MG63 (cell line): ENCODE measurements around the gene F7. TPM values are rescaled to one million over a fixed set of nuclear protein-coding genes. Genes with fewer than 3 reads are reported as not detected.
A peak's percentile ranks its signal among the peaks of the same experiment; 100 is the strongest.
"Not testable (repeated sequence)": the region's sequence is repeated elsewhere in the genome, so short reads cannot be mapped to it uniquely, and the experiment has no call there.

Source experiments
- DNase-seq: peaks from one replicate; pipeline ENCODE4 v3.0.0-alpha.2; 2020
- H3K27me3 ChIP-seq: fragments of 250-450 bp; sonication (Bioruptor Pico); 2 replicates; pipeline ENCODE4 v1.5.1; 2020; ENCODE audit warnings: mild to moderate bottlenecking, moderate library complexity
- H3K36me3 ChIP-seq: fragments of 250-450 bp; sonication (Bioruptor Pico); 2 replicates; pipeline ENCODE4 v1.5.1; 2020; ENCODE audit warnings: mild to moderate bottlenecking, moderate library complexity
- H3K4me3 ChIP-seq: fragments of 250-450 bp; sonication (Bioruptor Pico); 2 replicates; pipeline ENCODE4 v1.5.1; 2020; ENCODE audit warnings: mild to moderate bottlenecking, moderate library complexity
- H3K9me3 ChIP-seq: fragments of 250-450 bp; sonication (Bioruptor Pico); 2 replicates; pipeline ENCODE4 v1.5.1; 2020; ENCODE audit warnings: mild to moderate bottlenecking, moderate library complexity
- total RNA-seq: library from RNA; depleted of rRNA; stranded (reverse); fragments of >200 nt; shearing (Covaris generic); gene quantifications from 2 replicates; pipeline ENCODE4 v1.2.3, GENCODE V29; 2014; ENCODE audit warnings: low replicate concordance; rRNA removed

The F7 gene
- not detected in 2 replicates for total RNA-seq

- H3K36me3 ChIP-seq, result no peaks in the 10 kb centered on the region
- DNase-seq, result no peak
- H3K4me3 ChIP-seq, result no peak within 1 kb of the TSS
- no peaks in the 10 kb centered on the region for H3K9me3 ChIP-seq
- H3K27me3 ChIP-seq, result peaks cover 10% of the 10 kb centered on the region
These were observed at the start of gene F7 for GRCh38 chr13:113105032-113105920. Gene F7, plus strand, starts transcription at chr13:113105791. Its CDS starts 51 bp downstream, at chr13:113105842.

- no peaks in the 10 kb centered on the region for H3K36me3 ChIP-seq
- H3K9me3 ChIP-seq, result no peaks in the 10 kb centered on the region
- DNase-seq, result no peak
These were observed 48.5 kb upstream of the F7 start for GRCh38 chr13:113057084-113057483.

DNA sequence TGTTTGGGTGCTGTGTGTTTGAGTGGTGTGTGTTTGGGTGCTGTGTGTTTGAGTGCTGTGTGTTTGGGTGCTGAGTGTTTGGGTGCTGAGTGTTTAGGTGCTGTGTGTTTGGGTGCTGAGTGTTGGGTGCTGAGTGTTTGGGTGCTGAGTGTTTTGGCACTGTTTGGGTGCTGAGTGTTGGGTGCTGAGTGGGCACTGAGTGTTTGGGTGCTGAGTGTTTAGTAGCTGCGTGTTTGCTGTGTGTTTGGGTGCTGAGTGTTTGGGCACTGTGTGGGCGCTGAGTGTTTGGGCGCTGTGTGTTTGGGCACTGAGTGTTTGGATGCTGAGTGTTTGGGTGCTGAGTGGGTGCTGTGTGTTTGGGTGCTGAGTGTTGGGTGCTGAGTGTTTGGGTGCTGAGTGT, 48.0 kb upstream of the F7 start:
- not testable (repeated sequence) for H3K9me3 ChIP-seq, H3K4me3 ChIP-seq, DNase-seq, H3K36me3 ChIP-seq
- peaks cover 37% of the 10 kb centered on the region for H3K27me3 ChIP-seq

More at GRCh38 chr13:113057084-113057483, 48.5 kb upstream of the F7 start:
- no peak overlapping the region for H3K4me3 ChIP-seq
- peaks cover 38% of the 10 kb centered on the region for H3K27me3 ChIP-seq

DNA sequence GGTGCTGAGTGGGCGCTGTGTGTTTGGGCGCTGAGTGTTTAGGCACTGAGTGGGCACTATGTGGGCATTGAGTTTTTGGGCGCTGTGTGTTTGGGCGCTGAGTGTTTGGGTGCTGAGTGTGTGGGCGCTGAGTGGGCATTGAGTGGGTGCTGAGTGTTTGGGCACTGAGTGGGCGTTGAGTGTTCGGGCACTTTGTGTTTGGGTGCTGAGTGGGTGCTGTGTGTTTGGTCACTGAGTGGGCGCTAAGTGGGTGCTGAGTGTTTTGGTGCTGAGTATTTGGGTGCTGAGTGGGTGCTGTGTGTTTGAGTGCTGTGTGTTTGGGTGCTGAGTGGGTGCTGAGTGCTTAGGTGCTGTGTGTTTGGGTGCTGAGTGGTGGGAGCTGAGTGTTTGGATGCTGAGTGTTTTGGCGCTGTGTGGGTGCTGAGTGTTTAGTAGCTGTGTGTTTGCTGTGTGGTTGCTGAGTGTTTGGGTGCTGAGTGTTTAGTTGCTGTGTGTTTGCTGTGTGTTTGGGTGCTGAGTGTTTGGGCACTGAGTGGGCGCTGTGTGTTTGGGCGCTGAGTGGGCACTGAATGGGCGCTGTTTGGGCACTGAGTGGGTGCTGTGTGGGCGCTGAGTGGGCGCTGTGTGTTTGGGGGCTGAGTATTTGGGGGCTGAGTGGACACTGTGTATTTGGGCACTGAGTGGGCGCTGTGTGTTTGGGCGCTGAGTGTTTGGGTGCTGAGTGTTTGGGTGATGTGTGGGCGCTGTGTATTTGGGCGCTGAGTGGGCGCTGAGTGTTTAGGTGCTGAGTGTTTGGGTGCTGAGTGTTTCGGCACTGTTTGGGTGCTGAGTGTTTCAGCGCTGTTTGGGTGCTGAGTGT, 47.2 kb upstream of the F7 start:
- Histone ChIP-seq H3K27me3 (peaks cover 32% of the 10 kb centered on the region), H3K36me3 (no peaks in the 10 kb centered on the region), H3K9me3 (no peaks in the 10 kb centered on the region), H3K4me3 (no peak overlapping the region)
- no peak for DNase-seq

DNA sequence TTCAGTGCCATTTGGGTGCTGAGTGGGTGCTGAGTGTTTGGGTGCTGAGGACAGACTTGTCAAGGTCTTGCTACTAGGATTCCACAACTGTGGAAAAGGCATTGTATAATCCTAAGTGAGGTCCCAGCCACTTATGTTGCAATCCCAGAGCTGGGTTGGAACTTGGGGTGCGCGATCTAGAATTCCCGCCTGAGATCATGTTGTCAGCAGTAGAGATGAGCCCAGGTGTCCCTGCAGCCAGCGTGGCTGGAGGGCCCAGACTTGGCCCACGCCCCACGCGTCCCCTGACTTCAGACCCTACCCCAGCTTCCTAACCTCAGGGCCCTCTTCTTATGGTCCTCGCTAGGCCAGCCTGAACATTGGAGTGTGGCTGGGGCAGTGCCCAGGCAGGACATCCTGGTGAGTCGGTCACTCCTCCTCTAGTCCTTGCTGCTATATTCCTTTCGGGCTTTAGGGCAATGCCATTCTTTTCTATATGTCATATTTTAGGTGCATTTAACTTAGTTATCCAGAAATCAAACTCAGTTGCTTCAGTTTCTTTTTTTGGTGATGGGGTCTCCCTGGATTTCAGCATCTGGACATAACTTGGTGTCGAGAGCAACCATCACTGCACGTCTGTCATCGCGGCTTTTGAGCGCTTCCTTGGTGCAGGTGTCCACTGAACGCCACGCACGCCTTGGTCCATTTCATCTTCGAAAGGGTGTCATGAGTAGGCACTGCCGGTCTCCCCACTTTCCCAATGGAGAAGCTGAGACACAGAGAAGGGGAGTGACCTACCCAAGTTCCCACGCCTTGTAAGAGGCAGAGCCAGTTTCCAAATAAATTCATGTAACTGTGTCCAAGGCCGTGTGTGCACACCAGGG, 46.4 kb upstream of the F7 start:
- DNase-seq, result no peak
- Histone ChIP-seq H3K27me3 (peaks cover 29% of the 10 kb centered on the region), H3K4me3 (no peak overlapping the region), H3K36me3 (no peaks in the 10 kb centered on the region), H3K9me3 (no peaks in the 10 kb centered on the region)

- H3K27me3 ChIP-seq, result peaks cover 27% of the 10 kb centered on the region
- H3K9me3 ChIP-seq, result no peaks in the 10 kb centered on the region
- H3K36me3 ChIP-seq, result no peaks in the 10 kb centered on the region
- DNase-seq, result no peak
- no peak overlapping the region for H3K4me3 ChIP-seq
These were observed 45.7 kb upstream of the F7 start for GRCh38 chr13:113059891-113060290.

- no peaks in the 10 kb centered on the region for H3K9me3 ChIP-seq
- DNase-seq, result no peak
- H3K27me3 ChIP-seq, result peaks cover 23% of the 10 kb centered on the region
- H3K4me3 ChIP-seq, result no peak overlapping the region
- no peaks in the 10 kb centered on the region for H3K36me3 ChIP-seq
These were observed 44.9 kb upstream of the F7 start for GRCh38 chr13:113060557-113061270.

DNA sequence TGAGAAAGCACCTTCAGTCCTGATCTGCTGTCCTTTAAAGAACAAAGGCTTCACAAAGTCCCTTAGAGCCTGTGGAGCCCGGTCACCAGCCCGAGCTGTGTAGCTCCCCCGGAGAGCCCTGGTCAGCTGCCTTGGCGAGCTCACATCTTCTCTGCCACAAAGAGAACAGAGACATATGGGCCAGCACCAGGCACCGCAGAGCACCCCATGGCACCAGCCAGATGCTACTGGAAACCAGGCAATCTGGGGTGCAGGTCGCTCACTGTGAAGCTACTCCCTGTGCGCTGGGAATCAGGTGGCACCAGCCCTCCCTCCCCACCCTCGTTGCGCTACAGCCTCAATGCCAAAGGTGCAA, 44.3 kb upstream of the F7 start:
- H3K36me3 ChIP-seq, result no peaks in the 10 kb centered on the region
- H3K4me3 ChIP-seq, result no peak overlapping the region
- no peak for DNase-seq
- peaks cover 20% of the 10 kb centered on the region for H3K27me3 ChIP-seq
- H3K9me3 ChIP-seq, result no peaks in the 10 kb centered on the region

DNA sequence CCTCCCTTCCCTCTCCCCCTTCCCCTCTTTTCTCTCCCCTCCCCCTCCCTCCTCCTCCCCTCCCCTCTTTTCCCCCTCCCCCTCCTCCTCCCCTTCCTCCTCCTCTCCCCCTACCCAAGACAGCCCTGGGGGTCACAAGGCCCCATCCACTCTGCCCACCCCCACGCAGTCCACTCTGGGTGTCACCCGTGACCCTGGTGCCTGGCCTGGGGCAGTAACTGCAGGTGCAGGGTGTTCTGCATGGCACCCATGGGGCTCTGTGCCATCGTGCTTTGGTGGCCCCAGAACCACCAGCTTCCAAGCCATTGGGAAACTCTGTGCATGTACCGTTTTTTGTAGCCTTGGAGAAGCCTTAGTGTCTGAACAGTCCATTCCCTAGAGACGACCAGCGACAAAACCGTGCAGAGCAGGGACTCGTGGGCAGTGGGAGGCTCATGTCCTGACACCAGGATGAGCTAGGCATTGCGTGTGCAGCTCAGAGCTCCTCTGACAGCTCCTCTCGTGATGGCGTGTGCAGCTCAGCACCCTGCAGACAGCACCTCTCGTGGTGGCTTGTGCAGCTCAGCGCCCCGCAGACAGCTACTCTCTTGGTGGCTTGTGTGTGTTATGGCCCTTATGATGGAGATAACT, 43.7 kb upstream of the F7 start:
- Histone ChIP-seq H3K27me3 (peaks cover 20% of the 10 kb centered on the region), H3K9me3 (no peaks in the 10 kb centered on the region), H3K36me3 (no peaks in the 10 kb centered on the region), H3K4me3 (no peak overlapping the region)
- no peak for DNase-seq

- Histone ChIP-seq H3K27me3 (peaks cover 20% of the 10 kb centered on the region), H3K9me3 (no peaks in the 10 kb centered on the region), H3K36me3 (no peaks in the 10 kb centered on the region), H3K4me3 (no peak overlapping the region)
- DNase-seq, result no peak
These were observed 42.9 kb upstream of the F7 start for GRCh38 chr13:113062691-113063090.

DNA sequence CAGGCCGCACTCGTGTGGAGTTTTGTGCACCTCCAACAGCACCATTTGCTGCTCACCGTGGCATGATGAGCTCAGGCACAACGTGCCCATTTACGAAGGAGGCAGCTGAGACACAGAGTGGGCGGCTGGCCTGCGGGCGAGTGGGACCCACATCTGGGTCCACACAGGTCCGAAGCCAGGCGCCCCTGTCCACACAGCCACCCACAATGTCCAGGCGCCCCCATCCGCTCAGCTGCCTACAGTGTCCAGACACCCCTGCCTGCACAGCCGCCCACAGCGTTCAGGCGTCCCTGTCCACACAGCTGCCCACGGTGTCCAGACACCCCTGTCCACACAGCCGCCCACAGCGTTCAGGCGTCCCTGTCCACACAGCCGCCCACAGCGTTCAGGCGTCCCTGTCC, 42.5 kb upstream of the F7 start:
- no peak overlapping the region for H3K4me3 ChIP-seq
- peaks cover 20% of the 10 kb centered on the region for H3K27me3 ChIP-seq
- H3K9me3 ChIP-seq, result no peaks in the 10 kb centered on the region
- H3K36me3 ChIP-seq, result no peaks in the 10 kb centered on the region
- DNase-seq, result no peak

GRCh38 chr13:113064000-113064533, 41.5 kb upstream of the F7 start:
- no peak overlapping the region for H3K4me3 ChIP-seq
- H3K27me3 ChIP-seq, result peaks cover 20% of the 10 kb centered on the region
- H3K9me3 ChIP-seq, result no peaks in the 10 kb centered on the region
- no peaks in the 10 kb centered on the region for H3K36me3 ChIP-seq
- DNase-seq, result no peak

DNA sequence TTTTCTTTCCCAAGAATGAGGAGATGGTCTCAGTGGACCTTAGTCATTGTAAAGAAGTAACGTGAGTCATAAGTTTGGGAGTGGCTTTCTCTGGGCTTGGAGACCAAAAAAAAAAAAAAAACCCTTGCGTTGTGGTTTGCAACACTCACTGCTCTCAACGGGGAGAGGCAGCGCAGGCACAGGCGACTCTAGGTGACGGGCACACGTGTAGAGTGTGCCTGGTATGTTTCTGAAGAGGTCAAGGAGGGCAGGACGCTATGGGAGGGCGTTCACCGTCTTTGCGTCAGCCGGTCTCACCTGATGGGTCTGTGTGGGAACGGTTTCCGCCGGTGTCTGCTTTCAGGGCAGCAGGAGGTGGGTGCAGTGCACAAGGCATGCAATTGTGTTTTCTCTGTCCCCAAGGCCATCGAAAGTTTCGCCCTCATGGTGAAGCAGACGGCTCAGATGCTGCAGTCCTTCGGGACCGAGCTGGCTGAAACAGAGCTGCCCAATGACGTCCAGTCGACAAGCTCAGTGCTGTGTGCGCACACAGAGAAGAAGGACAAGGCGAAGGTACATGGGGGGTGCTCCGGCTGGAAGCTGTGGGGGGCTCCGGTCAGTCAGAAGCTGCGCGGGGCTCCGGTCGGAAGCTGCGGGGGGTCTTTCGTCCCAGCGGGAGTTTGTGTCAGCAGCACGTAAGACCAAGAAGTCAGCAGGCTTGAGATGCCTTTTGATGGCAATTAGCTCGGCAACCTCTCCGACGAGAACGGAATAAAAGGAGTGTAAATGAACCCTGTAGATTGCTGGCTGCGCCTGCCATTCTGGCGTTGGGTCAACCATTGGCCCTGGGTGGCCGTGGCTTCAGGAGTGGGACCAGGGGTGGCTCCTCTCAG, 40.8 kb upstream of the F7 start:
- H3K4me3 ChIP-seq, result no peak overlapping the region
- H3K36me3 ChIP-seq, result no peaks in the 10 kb centered on the region
- H3K27me3 ChIP-seq, result peaks cover 20% of the 10 kb centered on the region
- peak; percentile 35 for DNase-seq
- no peaks in the 10 kb centered on the region for H3K9me3 ChIP-seq

DNA sequence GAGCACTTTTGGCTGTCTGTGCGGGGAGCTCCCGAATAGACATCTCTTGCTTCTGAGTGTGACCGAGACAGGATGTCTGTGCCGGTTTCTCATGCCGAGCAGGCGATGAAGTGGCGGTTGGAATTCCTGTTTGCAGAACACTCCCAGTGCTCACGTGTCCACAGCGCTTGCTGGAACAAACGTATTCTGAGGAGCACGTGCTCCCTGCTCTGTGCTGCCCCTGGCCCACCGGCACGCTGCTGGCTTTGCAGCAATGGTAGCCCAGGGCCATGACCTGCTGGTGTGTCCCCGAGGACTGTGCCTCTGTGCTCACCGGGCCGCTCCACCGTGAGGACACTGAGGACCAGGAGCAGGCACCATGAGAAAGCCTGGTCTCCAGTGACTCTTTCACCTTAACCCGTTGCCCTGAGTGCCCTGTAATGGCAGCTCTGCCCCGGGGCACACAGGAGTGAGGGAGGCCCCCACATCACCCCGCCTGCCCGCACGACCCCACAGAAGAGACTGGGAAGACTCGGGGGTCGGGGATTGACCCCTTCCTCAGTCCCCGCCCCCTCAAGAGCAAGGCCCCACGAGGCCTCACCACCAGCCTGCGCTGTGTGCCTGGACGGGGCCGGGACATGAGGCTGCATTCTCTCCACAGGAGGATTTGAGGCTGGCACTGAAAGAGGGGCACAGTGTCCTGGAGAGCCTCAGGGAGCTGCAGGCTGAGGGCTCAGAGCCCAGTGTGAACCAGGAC, 40.0 kb upstream of the F7 start:
- peaks cover 20% of the 10 kb centered on the region for H3K27me3 ChIP-seq
- DNase-seq, result peak; percentile 59
- H3K9me3 ChIP-seq, result no peaks in the 10 kb centered on the region
- H3K36me3 ChIP-seq, result no peaks in the 10 kb centered on the region
- H3K4me3 ChIP-seq, result no peak overlapping the region
